ENCODE results near the gene PCDH15.
"Not testable (repeated sequence)": the region's sequence is repeated elsewhere in the genome, so short reads cannot be mapped to it uniquely, and the experiment has no call there.

Gene PCDH15

GRCh38 chr10:54577682-54578081 lies 223.3 kb downstream of the PCDH15 start:
- no peak for DNase-seq
- intact Hi-C loops (cut with DNase I), result no loop called here

DNA sequence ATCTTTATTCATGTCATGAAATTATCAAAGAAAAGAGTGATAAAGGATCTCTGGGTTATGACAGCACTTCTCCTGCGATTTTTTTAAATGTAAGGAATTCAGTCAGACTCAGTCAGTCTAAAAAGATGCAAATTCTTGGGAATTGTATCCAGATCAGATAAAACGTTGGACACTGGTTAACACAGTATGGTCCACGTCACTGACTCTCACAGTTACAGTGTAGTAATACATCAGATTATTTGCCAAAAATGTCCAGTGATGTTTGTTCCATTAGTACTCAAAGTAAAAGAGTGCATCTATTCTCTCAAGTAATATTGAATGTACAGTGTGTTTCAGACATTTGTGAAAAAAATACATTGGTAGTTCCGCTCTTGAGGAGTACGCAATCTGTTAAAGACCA lies 224.5 kb downstream of the PCDH15 start:
- DNase-seq, result no peak
- intact Hi-C loops (cut with DNase I), result no loop called here

DNA sequence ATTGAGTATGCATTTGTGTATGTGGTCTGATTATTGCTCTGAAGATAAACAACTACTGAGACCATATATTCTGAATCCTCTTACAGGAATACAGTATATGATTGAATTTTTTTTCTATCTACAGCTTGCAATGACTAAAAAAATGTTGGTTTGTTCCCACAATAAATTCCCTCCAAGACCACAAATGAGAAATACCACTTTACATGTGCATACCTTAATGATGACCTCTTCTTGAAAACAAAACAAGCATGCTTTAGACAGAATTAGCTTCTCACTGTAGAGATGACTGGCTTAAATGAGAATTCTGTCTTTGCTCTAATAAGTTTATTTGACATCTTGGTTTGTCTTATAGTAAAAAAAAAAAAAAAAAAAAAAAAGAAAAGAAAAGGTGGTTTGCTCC lies 241.5 kb downstream of the PCDH15 start:
- intact Hi-C loops (cut with DNase I), result no loop called here
- DNase-seq, result no peak

- intact Hi-C loops (cut with DNase I), result no loop called here
- no peak for DNase-seq
These were observed 247.0 kb downstream of the PCDH15 start for GRCh38 chr10:54554028-54554427.

DNA sequence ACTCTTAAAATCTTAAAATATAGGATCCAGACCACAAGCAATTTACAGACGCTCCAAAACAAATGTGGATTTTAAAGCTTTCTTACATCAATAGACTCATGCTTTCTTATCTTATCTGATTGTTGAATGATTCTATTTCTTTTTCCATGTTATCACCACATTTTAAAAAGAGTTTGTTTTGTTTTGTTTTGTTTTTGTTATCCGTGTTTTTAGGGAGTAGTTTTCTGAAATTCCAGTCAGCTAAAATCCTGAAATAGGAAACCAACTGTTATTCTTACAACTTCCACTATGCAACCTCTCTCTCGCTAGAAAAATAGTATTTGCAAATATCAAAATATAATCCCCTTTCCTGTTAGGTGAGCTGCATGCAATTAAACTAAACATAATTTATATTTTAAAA lies 251.0 kb downstream of the PCDH15 start:
- no peak for DNase-seq
- intact Hi-C loops (cut with DNase I), result no loop called here

DNA sequence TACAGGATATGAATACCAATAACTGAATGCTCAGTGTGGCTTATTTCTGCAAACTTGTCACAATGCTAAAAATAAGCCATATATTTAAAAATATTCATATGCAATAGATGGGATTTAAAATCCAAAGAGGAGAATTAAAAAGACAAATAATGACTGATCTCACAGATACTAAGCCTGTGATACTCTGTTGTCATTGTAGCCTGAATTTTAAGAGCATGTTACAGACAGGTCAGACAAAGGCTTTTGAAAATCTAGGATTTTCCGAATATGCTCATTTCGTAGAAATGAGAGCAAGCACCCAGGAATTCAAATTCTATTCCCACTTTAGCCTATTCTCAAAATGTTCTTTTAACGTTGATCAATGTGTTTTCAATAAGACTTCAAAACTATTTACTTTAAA lies 269.7 kb downstream of the PCDH15 start:
- DNase-seq, result no peak
- intact Hi-C loops (cut with DNase I), result no loop called here

DNA sequence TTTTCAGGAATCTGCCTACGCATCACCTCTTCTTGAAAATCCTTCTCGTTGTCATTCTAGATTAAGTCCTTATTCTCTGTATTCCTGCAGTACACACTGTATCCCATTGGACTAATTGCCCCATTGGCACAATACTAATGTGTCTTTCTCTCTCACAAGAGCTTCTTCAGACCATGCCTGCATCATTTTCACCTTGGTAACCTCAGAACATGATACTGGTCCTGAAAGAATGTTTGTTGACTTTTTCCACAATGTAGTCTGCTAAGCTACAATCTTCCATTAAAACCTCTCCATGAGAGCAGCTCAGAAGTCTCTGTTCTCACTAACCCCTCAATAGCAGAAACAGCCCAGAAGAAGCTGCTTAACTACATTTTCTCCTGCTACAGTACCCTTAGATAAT lies 270.7 kb downstream of the PCDH15 start:
- intact Hi-C loops (cut with DNase I), result no loop called here
- DNase-seq, result no peak

- intact Hi-C loops (cut with DNase I), result no loop called here
- DNase-seq, result no peak
These were observed 275.2 kb downstream of the PCDH15 start for GRCh38 chr10:54525816-54526215.

GRCh38 chr10:54515244-54515643 lies 285.8 kb downstream of the PCDH15 start:
- peak in 2 of 10 donors; percentile 59 to 81 for DNase-seq
- intact Hi-C loops (cut with DNase I), result not testable (repeated sequence)

DNA sequence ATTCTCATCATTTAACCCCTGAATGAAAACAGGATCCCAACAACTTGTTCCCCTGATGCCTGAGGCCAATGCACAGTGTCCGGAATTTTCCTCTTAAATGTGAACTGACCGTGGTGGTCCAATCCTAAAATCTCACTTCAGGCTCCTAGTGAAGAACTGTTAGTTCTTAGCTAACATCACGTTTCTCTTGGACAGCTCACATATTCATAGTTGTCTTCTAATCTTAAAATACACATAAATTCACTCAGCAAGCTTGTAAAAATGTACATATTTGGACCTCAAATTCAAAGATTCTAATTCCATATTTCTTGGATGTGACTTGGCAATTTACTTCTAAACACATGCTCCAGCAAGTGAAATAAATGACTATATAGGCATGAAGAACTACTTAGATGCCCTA lies 297.2 kb downstream of the PCDH15 start:
- DNase-seq, result no peak
- intact Hi-C loops (cut with DNase I), result no loop called here

DNA sequence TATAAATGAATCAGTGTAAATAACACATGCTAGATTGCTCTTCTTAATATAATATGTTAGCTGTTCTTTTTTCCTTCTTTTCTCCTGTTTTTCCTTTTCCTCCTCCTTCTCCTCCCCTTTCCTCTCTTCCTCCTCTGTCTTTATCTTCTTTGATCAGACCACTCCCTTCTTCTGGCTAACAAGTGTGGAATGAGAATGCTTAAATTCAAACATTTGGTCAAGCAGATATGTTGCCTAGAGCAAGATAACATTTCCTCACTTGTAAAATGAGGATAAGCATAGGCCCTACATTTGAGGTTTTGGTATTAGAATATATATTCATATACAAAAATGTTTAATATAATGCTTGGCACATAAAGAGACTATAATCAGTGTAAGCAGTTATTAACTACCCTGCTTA lies 299.1 kb downstream of the PCDH15 start:
- no peak for DNase-seq
- intact Hi-C loops (cut with DNase I), result no loop called here

DNA sequence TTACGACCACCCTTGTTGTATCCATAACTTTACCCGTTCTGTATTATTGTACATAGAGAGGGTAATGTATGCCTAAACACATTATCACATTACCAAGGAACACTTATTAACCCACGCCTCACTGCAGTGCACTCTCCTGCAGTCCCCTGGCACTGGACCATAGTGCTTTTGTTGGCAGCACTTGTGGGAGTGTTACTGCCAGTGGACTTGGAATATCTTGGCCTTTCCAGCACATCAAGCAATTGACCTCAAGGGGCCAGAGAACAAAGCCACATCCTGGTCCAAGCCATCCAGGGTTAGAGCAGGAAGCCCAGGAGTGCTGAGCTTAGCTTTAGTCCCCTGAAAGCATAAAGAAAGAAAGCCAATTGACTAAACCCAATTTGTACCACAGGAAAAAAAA lies 304.2 kb downstream of the PCDH15 start:
- DNase-seq, result no peak
- intact Hi-C loops (cut with DNase I), result no loop called here

- intact Hi-C loops (cut with DNase I), result no loop called here
- DNase-seq, result no peak
These were observed 313.3 kb downstream of the PCDH15 start for GRCh38 chr10:54487743-54488142.

DNA sequence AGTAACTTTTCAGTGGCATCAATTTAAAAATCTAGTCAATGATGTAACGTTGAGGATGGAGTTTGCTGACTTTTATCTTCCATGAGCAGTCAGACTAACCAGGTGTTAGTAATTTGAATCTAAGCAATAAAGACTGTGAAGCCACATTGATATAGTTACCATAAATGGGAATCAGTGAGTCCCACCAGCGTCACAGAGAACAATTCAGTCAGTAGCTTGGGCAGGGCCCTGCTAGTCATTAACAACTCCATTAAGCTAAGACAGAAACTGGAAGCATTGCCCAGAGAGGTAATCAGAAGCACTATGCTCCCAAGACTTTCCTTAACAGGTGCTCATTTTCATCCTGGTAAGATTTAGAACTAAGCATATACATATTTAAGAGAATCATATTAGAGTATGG lies 315.1 kb downstream of the PCDH15 start:
- intact Hi-C loops (cut with DNase I), result no loop called here
- DNase-seq, result no peak

DNA sequence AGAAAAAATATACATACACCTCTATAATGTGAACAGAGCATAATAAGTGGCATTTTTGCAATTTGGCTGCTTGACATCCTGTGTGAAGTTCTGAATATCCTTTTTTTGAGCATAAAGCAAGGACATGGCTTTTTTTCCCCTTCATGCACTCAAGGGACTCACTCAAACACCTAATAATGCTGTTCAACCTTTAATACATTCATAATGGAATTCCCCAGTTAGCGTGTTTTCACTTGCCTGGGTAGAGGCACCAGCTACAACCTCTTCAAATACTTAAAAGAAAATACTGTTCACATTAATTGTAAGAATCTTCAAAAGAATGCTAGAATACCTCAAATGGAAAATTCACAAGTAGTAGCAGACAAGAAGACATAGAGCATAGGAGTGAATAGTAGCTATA lies 316.8 kb downstream of the PCDH15 start:
- intact Hi-C loops (cut with DNase I), result no loop called here
- DNase-seq, result no peak

DNA sequence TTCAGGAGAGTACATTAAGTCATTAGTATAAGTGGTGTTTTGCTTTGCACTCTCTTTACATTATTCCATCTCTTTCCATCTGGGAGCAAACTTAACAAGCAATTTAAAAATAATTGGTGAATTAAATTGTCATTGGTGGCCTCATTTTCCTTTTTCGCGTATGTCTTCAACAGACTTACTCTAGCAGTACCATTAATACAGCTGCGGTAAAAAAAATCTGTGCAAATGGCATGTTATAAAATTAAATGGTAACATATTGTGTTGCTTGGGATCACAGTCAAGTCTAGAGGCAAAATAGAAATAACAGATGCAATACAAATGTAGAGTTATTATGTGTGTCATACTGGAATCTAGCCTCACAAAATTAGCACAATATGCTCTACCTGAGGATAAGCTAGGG lies 322.4 kb downstream of the PCDH15 start:
- DNase-seq, result no peak
- intact Hi-C loops (cut with DNase I), result no loop called here

GRCh38 chr10:54477738-54478137 lies 323.3 kb downstream of the PCDH15 start:
- intact Hi-C loops (cut with DNase I), result no loop called here
- DNase-seq, result no peak

DNA sequence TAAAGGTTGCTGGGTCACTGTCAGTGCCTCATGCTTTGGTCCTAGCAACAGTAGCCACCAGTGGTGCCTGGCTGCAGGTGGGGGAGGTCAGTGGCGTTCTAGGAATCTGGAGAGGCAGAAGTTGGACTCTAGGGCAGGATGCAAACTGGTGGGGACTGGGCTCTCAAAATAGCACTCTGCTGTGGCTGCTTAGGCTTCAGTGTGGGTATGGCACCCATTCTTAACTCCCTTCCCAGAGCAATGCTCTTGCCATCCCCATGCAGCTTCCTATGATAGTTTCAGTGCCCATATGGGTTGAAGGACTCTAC lies 330.8 kb downstream of the PCDH15 start:
- DNase-seq, result no peak
- intact Hi-C loops (cut with DNase I), result no loop called here

DNA sequence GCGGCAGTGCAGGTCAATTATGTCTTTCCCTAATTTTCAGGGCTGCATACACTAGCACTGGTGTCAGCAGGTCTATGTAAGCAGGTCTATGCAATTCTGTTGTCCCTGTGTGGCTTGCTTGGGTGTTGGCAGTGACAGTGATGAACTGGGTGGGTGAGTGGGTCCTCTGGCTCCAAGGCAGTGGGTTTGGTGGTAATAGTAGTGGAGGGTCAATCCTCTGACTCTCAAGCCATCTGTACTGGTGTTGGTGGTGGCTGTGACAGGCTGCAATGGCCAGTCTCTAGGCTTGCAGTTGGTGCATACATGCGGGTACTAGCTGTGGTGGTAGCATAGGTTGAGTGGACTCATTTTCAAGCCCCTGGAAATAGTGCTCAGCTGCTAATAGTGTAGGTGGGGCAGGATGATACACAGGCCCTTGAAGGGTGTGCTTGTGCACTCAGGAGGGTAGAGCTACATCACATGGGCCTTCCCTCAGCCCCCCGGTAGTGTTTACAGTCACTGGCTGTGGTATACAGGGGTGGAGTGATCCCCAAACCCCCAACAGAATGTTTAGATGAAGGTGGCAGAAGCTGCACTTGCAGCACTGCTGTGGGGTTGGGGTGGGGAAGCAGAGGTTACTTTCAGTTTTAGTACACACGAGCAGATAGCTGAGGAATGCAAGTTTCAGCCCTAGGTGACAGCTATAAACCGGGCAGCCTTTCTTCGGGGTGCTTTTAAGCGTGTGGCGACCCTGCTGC lies 331.3 kb downstream of the PCDH15 start:
- DNase-seq, result peak in 1 of 10 donors; percentile 32
- intact Hi-C loops (cut with DNase I), result no loop called here

DNA sequence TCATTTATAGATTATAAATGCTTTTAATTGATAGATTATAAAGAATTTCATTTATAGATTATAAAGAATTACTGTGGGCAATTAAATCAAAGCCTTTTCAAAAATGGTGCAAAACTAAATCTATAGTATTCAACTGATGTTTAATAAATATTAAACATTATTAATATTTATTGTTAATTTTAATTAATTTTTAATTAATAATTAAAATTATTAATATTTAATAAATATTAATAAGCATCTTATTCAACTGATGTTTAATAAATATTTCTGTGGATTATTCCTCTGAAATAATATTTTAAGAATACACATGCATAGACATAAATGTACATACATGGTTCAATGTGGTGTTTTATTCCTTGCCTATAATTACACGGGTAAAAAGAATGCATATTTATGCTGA lies 346.8 kb downstream of the PCDH15 start:
- DNase-seq, result no peak
- intact Hi-C loops (cut with DNase I), result no loop called here

GRCh38 chr10:54449056-54449455 lies 352.0 kb downstream of the PCDH15 start:
- intact Hi-C loops (cut with DNase I), result no loop called here
- DNase-seq, result no peak

- intact Hi-C loops (cut with DNase I), result no loop called here
- no peak for DNase-seq
These were observed 356.9 kb downstream of the PCDH15 start for GRCh38 chr10:54444170-54444569.

GRCh38 chr10:54441275-54441674 lies 359.8 kb downstream of the PCDH15 start:
- intact Hi-C loops (cut with DNase I), result no loop called here
- DNase-seq, result no peak
